DMS79 (cell line): ENCODE results near the gene PRKG1.

ENCODE experiments used
- DNase-seq: peaks from one replicate; lab custom pipeline; 2025; lab: John Stamatoyannopoulos, UW

Gene PRKG1

GRCh38 chr10:51076299-51076841 lies 2.1 kb downstream of the PRKG1 start:
- no peak for DNase-seq

- DNase-seq = no peak
These were observed 2.8 kb downstream of the PRKG1 start for GRCh38 chr10:51077074-51077473.

GRCh38 chr10:51077507-51077906 lies 3.2 kb downstream of the PRKG1 start:
- DNase-seq = no peak

- no peak for DNase-seq
These were observed 5.0 kb downstream of the PRKG1 start for GRCh38 chr10:51079331-51079730.

- DNase-seq = no peak
These were observed 5.5 kb downstream of the PRKG1 start for GRCh38 chr10:51079766-51080165.

GRCh38 chr10:51080311-51081006 lies 6.2 kb downstream of the PRKG1 start:
- DNase-seq = no peak

GRCh38 chr10:51082857-51083256 lies 8.6 kb downstream of the PRKG1 start:
- DNase-seq = no peak

GRCh38 chr10:51083356-51083853 lies 9.1 kb downstream of the PRKG1 start:
- DNase-seq = no peak

GRCh38 chr10:51085204-51085603 lies 10.9 kb downstream of the PRKG1 start:
- no peak for DNase-seq

GRCh38 chr10:51086710-51087109 lies 12.4 kb downstream of the PRKG1 start:
- no peak for DNase-seq

- no peak for DNase-seq
These were observed 12.8 kb downstream of the PRKG1 start for GRCh38 chr10:51087114-51087513.

- DNase-seq = no peak
These were observed 15.9 kb downstream of the PRKG1 start for GRCh38 chr10:51090190-51090589.

- no peak for DNase-seq
These were observed 18.1 kb downstream of the PRKG1 start for GRCh38 chr10:51092402-51092801.

- DNase-seq = no peak
These were observed 21.2 kb downstream of the PRKG1 start for GRCh38 chr10:51095444-51095843.

GRCh38 chr10:51097546-51097945 lies 23.3 kb downstream of the PRKG1 start:
- DNase-seq = no peak

- no peak for DNase-seq
These were observed 25.9 kb downstream of the PRKG1 start for GRCh38 chr10:51100221-51100620.

GRCh38 chr10:51103554-51104217 lies 29.4 kb downstream of the PRKG1 start:
- no peak for DNase-seq

GRCh38 chr10:51106311-51106945 lies 32.1 kb downstream of the PRKG1 start:
- DNase-seq = no peak

- DNase-seq = no peak
These were observed 34.1 kb downstream of the PRKG1 start for GRCh38 chr10:51108406-51108805.

- no peak for DNase-seq
These were observed 35.7 kb downstream of the PRKG1 start for GRCh38 chr10:51109801-51110533.

- no peak for DNase-seq
These were observed 37.7 kb downstream of the PRKG1 start for GRCh38 chr10:51112013-51112412.

GRCh38 chr10:51113007-51113406 lies 38.7 kb downstream of the PRKG1 start:
- DNase-seq = no peak
